Thyroid gland (tissue), 4 donors: ENCODE results near the gene SPSB4.

Experiments used
- POLR2A ChIP-seq, 2 donors: fragments of 450-650 bp; IDR thresholded peaks; one replicate each; pipeline ENCODE4 v1.6.1; 2017; ENCODE audit warnings: antibody characterized with exemption in 2 of 2, mild to moderate bottlenecking in 2 of 2, moderate library complexity in 1 of 2
- TF ChIP-seq, protein P1 (sequence below), 6 experiments: fragments of 200-600 bp in 3 of 6; fragments of 450-650 bp in 3 of 6; sonication (generic) in 3 of 6; IDR thresholded peaks; one replicate each; pipeline ENCODE4 v1.5.1; 2016 to 2019; ENCODE audit warnings: antibody characterized with exemption in 6 of 6, mild to moderate bottlenecking in 2 of 6, inconsistent platforms in 1 of 6, moderate library complexity in 1 of 6

DNA sequence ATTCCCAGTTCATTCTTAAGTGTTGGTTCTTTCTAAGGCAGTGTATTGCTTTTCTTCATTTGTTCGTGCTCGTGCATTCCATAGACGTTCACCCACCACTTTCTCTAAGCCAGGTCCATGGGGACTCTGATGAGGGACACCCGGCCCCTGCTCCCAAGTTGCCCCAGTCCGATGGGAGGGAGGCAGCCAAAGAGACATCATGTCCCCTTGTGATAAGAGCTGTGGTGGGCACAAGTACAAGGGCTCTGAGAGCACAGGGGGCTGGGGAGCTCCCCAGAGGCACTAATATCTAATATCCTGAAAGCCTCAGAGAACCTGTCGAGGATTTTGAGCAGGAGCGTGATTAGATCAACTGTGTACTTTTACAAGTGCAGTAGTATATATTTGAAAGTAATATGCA lies 6.3 kb downstream of the SPSB4 start:
- TF ChIP-seq, protein P1, sequence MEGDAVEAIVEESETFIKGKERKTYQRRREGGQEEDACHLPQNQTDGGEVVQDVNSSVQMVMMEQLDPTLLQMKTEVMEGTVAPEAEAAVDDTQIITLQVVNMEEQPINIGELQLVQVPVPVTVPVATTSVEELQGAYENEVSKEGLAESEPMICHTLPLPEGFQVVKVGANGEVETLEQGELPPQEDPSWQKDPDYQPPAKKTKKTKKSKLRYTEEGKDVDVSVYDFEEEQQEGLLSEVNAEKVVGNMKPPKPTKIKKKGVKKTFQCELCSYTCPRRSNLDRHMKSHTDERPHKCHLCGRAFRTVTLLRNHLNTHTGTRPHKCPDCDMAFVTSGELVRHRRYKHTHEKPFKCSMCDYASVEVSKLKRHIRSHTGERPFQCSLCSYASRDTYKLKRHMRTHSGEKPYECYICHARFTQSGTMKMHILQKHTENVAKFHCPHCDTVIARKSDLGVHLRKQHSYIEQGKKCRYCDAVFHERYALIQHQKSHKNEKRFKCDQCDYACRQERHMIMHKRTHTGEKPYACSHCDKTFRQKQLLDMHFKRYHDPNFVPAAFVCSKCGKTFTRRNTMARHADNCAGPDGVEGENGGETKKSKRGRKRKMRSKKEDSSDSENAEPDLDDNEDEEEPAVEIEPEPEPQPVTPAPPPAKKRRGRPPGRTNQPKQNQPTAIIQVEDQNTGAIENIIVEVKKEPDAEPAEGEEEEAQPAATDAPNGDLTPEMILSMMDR (IDR thresholded peaks at IDR 0.05) = no peak
- TF ChIP-seq POLR2A (IDR thresholded peaks at IDR 0.05) = no peak
